Esophagus squamous epithelium (tissue), 5 donors: Measurements from ENCODE around the gene CDC42SE1. TPM values are rescaled to one million over a fixed set of nuclear protein-coding genes. Genes with fewer than 3 reads are reported as not detected.

Source experiments
- DNase-seq: peaks from one replicate; lab custom pipeline; 2025; lab: John Stamatoyannopoulos, UW
- H3K27ac ChIP-seq, 4 donors: fragments of 200-600 bp; sonication (generic); one replicate each; pipeline ENCODE4 v1.5.1; 2016 to 2019; ENCODE audit warnings: mild to moderate bottlenecking in 1 of 4
- H3K27me3 ChIP-seq, 4 donors: fragments of 200-600 bp; sonication (generic); 1 replicate in 3 of 4; 2 replicates in 1 of 4; pipeline versions ENCODE4 v1.5.1 to v1.6.0; 2017 to 2021; ENCODE audit warnings: antibody characterized with exemption in 1 of 4
- H3K36me3 ChIP-seq, 3 donors: fragments of 200-600 bp; sonication (generic); one replicate each; pipeline ENCODE4 v1.5.1; 2016 to 2019
- H3K4me1 ChIP-seq, 3 donors: fragments of 200-600 bp; sonication (generic); one replicate each; pipeline ENCODE4 v1.5.1; 2017 to 2019
- H3K4me3 ChIP-seq, 4 donors: fragments of 200-600 bp; sonication (generic); 1 replicate in 3 of 4; 2 replicates in 1 of 4; pipeline ENCODE4 v1.5.1; 2016 to 2019; ENCODE audit warnings: mild to moderate bottlenecking in 2 of 4, moderate library complexity in 1 of 4
- H3K9me3 ChIP-seq, 3 donors: fragments of 200-600 bp; sonication (generic); one replicate each; pipeline ENCODE4 v1.5.1; 2016 to 2019
- CTCF ChIP-seq, 6 experiments: fragments of 450-650 bp in 4 of 6; fragments of 200-600 bp in 2 of 6; sonication (generic) in 2 of 6; IDR thresholded peaks; one replicate each; pipeline ENCODE4 v1.5.1; 2016 to 2019; ENCODE audit warnings: antibody characterized with exemption in 6 of 6, mild to moderate bottlenecking in 4 of 6, moderate library complexity in 4 of 6
- POLR2A ChIP-seq, 4 donors: fragments of 450-650 bp; IDR thresholded peaks; one replicate each; pipeline ENCODE4 v1.6.1; 2017; ENCODE audit warnings: antibody characterized with exemption in 4 of 4, mild to moderate bottlenecking in 4 of 4, moderate library complexity in 3 of 4
- WGBS, 2 donors: methylation state at CpG; one replicate each; pipeline ENCODE4 v1.1.5; 2018; 5-methylcytosine and 5-hydroxymethylcytosine counted together
- intact Hi-C: fragments of 100-400 bp; cut with DNase I; formaldehyde crosslinking; loops from one replicate; pipeline ENCODE4 v1.15.0; 2022
- small RNA-seq, 4 donors: library from RNA; depleted of rRNA; stranded (forward); fragments of <200 nt; gene quantifications; one replicate each; pipeline ENCODE3, GENCODE V24; 2016
- total RNA-seq, 4 donors: library from RNA; depleted of rRNA; stranded (reverse); fragments of >200 nt; gene quantifications; one replicate each; pipeline ENCODE4 v1.1.0, GENCODE V29; 2016
- donor health status: DM: yes; HTN: yes; CAD: no.

Gene CDC42SE1
- total RNA-seq, 4 donors from 2014 or later = 86.7 to 128 (median 115) TPM

- WGBS, 2 donors = 78 to 92% methylated on average over 2 to 4 of the region's 4 CpGs
- Histone ChIP-seq H3K27me3 (no peaks in the 10 kb centered on the region), H3K4me1 (peaks cover 31 to 45% (median 33%) of the 10 kb centered on the region in 3 donors), H3K9me3 (no peaks in the 10 kb centered on the region), H3K36me3 (peaks cover 28 to 65% (median 28%) of the 10 kb centered on the region in 3 donors), H3K27ac (no peak overlapping the region), H3K4me3 (no peak overlapping the region)
- no peak for DNase-seq
- intact Hi-C loops = no loop called here
- TF ChIP-seq POLR2A (IDR thresholded peaks at IDR 0.05) (no peak), CTCF (IDR thresholded peaks at IDR 0.05) (no peak)
These were observed 57.8 kb downstream of the CDC42SE1 start for GRCh38 chr1:151001602-151002001.

Small RNA genes within 50 kb of the gene (small RNA-seq; reads per million reads assigned to genes)
- 0 reads per million in 4 donors for gene RNU6-884P

Other genes with a start within 250 kb of the CDC42SE1 start
- 10 to 100 TPM; 20.5 to 39.9 (median 25.0) TPM for gene ARNT, start 183.0 kb downstream of the CDC42SE1 start, total RNA-seq
- not detected for gene CTXND2, start 172.5 kb downstream of the CDC42SE1 start, total RNA-seq
- gene SETDB1, start 133.3 kb downstream of the CDC42SE1 start, total RNA-seq = 10 to 100 TPM; 20.5 to 39.5 (median 25.3) TPM
- 10 to 100 TPM; 18.2 to 72.7 (median 45.4) TPM for gene CERS2, start 84.8 kb downstream of the CDC42SE1 start, total RNA-seq
- gene ANXA9, start 77.3 kb downstream of the CDC42SE1 start, total RNA-seq = 1 to 10 TPM; 1.2 to 7.8 (median 4.4) TPM
- 10 to 100 TPM; 25.4 to 52.5 (median 37.1) TPM for gene MINDY1, start 52.7 kb downstream of the CDC42SE1 start, total RNA-seq
- gene PRUNE1, start 51.2 kb downstream of the CDC42SE1 start, total RNA-seq = 10 to 100 TPM in 3 of 4 donors, 1 to 10 TPM in 1; 8.9 to 21.0 (median 15.9) TPM
- gene BNIPL, start 23.0 kb downstream of the CDC42SE1 start, total RNA-seq = 100 to 1,000 TPM in 1 of 4 donors, 10 to 100 TPM in 3; 52.7 to 168 (median 96.1) TPM
- 1 to 10 TPM in 3 of 4 donors, under 1 TPM in 1; 0.23 to 3.2 (median 2.3) TPM for gene C1orf56, start 11.9 kb downstream of the CDC42SE1 start, total RNA-seq
- gene MLLT11, start 775 bp upstream of the CDC42SE1 start, total RNA-seq = 1 to 10 TPM in 2 of 4 donors, under 1 TPM in 2; 0.38 to 1.6 (median 0.92) TPM
- gene GABPB2, start 11.1 kb upstream of the CDC42SE1 start, total RNA-seq = 10 to 100 TPM in 3 of 4 donors, 1 to 10 TPM in 1; 7.1 to 15.8 (median 11.0) TPM
- 1 to 10 TPM in 3 of 4 donors, under 1 TPM in 1; 0.91 to 3.8 (median 2.0) TPM for gene SEMA6C, start 87.0 kb upstream of the CDC42SE1 start, total RNA-seq
- gene TNFAIP8L2, start 97.0 kb upstream of the CDC42SE1 start, total RNA-seq = 1 to 10 TPM in 2 of 4 donors, not detected in 2; 2.3 to 5.7 TPM
- gene LYSMD1, start 106.3 kb upstream of the CDC42SE1 start, total RNA-seq = 1 to 10 TPM; 4.6 to 8.8 (median 5.9) TPM
- 10 to 100 TPM; 15.2 to 29.8 (median 18.5) TPM for gene SCNM1, start 106.5 kb upstream of the CDC42SE1 start, total RNA-seq
- not detected for gene TMOD4, start 116.4 kb upstream of the CDC42SE1 start, total RNA-seq
- 10 to 100 TPM; 17.2 to 38.3 (median 29.7) TPM for gene VPS72, start 130.6 kb upstream of the CDC42SE1 start, total RNA-seq
- 10 to 100 TPM; 21.5 to 49.2 (median 36.6) TPM for gene PIP5K1A, start 138.9 kb upstream of the CDC42SE1 start, total RNA-seq
- gene PSMD4, start 195.1 kb upstream of the CDC42SE1 start, total RNA-seq = 100 to 1,000 TPM in 3 of 4 donors, 10 to 100 TPM in 1; 78.2 to 117 (median 109) TPM
- 10 to 100 TPM; 16.5 to 28.5 (median 18.3) TPM for gene ZNF687, start 222.7 kb upstream of the CDC42SE1 start, total RNA-seq